DMS 273 (cell line): ENCODE results near the gene KLF4.

Experiments
- DNase-seq: peaks from one replicate; lab custom pipeline; 2025; ENCODE audit not compliant: unreplicated experiment; lab: John Stamatoyannopoulos, UW

Gene KLF4

GRCh38 chr9:107488375-107489143 is 1.0 kb downstream of the KLF4 start:
- peak; percentile 70 for DNase-seq

DNA sequence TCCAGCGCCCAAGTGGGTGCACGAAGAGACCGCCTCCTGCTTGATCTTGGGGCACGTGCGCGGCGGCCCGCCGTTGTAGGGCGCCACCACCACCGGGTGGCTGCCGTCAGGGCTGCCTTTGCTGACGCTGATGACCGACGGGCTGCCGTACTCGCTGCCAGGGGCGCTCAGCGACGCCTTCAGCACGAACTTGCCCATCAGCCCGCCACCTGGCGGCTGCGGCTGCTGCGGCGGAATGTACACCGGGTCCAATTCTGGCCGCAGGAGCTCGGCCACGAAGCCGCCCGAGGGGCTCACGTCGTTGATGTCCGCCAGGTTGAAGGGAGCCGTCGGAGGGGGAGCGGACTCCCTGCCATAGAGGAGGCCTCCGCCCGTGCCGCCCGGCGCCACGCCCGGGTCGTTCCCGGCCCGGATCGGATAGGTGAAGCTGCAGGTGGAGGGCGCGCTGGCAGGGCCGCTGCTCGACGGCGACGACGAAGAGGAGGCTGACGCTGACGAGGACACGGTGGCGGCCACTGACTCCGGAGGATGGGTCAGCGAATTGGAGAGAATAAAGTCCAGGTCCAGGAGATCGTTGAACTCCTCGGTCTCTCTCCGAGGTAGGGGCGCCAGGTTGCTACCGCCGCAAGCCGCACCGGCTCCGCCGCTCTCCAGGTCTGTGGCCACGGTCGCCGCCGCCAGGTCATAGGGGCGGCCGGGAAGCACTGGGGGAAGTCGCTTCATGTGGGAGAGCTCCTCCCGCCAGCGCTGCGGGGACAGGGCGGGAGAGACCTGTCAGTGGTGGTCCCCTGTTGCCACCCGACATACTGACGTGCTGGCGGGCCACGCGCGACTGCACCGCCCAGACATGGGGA is 1.8 kb downstream of the KLF4 start:
- no peak for DNase-seq

GRCh38 chr9:107486674-107487520 is 2.7 kb downstream of the KLF4 start:
- DNase-seq: no peak

DNA sequence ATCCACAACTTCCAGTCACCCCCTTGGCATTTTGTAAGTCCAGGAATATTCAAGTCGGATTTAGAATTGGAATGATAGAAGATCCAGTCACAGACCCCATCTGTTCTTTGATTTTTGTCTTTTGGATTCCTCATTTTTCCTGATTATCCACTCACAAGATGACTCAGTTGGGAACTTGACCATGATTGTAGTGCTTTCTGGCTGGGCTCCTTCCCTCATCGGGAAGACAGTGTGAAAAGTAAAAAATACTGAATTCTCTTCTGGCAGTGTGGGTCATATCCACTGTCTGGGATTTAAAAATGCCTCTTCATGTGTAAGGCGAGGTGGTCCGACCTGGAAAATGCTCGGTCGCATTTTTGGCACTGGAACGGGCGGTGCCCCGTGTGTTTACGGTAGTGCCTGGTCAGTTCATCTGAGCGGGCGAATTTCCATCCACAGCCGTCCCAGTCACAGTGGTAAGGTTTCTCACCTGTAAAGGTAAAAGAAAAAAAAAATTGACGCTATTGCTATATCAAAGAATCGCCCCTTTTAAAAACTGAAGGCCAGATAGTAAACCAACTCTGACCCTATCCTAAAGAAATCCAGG is 4.0 kb downstream of the KLF4 start:
- no peak for DNase-seq

- DNase-seq: peak; percentile 78
Observed at GRCh38 chr9:107484117-107484723, 5.3 kb downstream of the KLF4 start.

DNA sequence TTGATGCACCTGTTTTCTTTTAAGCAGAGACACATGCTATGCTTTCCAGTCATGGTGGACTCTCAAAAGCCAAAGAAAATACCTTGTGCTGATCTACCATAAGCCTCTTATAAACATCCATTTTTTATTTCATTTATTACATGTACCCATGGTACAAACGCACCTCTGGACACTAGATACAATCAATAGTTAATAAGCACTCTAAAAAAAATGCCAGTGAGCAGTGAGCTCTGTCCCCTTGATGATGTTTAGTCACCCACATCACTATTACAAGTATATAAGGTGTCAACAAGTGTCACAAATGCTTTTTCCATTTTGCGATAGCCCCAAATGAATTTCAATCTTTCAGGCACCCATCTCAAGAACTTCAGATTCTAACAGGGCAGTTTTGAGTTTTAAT is 5.9 kb downstream of the KLF4 start:
- no peak for DNase-seq

GRCh38 chr9:107481035-107481434 is 8.5 kb downstream of the KLF4 start:
- DNase-seq: no peak

DNA sequence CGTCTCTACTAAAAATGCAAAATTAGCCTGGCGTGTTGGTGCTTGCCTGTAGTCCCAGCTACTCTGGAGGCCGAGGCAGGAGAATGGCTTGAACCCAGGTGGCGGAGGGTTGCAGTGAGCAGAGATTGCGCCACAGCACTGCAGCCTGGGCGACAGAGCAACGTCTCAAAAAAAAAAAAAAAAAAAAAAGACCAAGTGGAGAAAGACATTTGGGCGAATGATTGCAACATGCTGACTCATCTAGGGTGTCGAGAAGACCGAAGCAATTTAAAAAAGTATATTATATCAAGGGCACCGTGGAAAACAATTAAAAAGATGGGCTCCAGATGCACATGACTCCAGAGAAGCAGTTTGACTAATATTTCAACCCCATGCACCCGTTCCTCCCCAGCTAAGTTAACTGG is 9.2 kb downstream of the KLF4 start:
- DNase-seq: no peak

DNA sequence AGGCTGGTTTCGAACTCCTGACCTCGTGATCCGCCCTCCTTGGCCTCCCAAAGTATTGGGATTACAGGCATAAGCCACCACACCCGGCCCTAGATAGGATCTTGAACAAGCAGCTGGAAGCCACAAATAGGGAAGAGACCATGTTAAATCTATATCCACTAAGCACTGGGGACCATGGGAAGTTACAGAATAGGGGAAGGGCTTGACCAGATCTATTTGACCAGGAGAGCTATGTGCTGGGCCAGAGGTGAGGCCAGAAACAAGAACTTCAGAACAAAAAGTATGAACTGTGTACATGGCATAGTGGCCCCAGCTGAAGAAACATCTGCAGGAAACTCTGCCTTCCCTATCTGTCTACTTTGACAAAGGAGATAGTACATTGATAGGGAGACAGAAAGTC is 10.8 kb downstream of the KLF4 start:
- DNase-seq: no peak

DNA sequence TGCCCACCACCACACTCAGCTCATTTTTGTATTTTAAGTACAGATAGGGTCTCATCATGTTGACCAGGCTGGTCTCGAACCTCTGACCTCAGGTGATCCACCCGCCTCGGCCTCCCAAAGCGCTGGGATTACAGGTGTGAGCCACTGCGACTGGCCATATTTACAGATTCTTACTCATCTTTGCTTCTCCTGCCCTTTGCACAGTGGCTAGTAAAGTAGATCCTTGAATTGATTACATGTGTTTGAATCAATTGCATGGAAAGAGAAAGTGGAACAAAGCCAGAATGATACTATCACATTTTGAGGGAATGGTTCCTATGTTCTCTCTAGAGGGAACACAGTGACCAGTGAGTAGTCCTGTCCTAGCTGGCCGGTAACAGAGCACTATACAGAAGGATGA is 15.4 kb downstream of the KLF4 start:
- no peak for DNase-seq

GRCh38 chr9:107472581-107473340 is 16.8 kb downstream of the KLF4 start:
- DNase-seq: no peak

GRCh38 chr9:107471552-107471951 is 18.0 kb downstream of the KLF4 start:
- DNase-seq: no peak

DNA sequence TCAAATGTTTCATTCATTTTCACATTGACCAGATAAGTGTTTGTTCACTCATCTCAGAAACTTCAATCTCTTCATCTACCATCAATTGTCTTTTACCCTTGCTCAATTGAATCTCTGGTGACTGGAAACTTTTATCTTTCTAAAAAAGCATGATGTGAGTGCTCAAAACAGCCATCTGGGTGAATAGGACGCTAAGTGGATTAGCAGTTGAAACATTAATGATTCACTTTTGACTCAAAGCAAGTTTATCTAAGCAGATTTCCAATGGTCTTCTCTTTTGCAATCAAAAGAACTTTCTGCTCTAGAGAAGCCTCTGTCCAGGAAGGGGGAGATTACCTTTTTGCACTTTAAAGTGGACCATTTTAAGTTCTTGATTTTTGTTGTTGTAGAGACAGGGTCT is 22.2 kb downstream of the KLF4 start:
- DNase-seq: no peak

DNA sequence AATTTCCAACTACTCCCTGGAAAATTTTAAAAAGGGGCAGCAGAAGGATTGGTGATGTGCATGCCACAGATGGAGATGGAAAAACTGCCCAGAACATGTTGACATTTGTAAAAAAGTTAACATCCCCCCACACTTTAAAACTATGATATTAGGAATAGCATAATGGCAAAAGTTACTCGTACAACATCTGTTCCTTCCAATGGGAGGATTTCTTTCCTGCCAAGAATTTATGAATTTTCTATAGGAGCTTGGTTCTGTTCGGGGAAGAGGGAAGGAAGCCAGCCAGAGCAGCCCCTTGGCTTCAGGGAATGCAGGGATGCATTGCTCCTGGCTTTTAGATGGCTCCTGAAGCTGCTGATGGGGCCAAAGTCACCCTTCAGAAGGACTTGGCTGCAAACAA is 22.7 kb downstream of the KLF4 start:
- DNase-seq: no peak

- peak; percentile 43 for DNase-seq
Observed at GRCh38 chr9:107465467-107466451, 23.8 kb downstream of the KLF4 start.

DNA sequence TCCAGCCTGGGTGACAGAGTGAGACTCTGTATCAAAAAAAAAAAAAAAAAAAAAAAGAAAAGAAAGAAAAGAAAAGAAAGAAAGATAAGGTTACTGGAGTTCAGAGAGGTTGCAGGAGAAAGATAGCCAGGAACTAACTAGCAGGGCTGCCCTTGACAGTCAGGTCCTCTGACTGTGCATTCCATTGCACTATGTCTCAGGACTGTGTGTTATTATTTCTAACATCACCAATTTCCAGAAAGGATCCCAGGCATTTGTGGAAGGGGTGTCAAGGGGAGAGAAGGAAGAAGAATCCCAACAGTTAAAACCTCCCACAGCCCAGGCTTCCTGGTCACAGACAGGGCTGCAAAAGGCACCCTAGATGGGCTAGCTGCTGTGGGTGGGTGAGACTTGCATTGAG is 25.1 kb downstream of the KLF4 start:
- no peak for DNase-seq

DNA sequence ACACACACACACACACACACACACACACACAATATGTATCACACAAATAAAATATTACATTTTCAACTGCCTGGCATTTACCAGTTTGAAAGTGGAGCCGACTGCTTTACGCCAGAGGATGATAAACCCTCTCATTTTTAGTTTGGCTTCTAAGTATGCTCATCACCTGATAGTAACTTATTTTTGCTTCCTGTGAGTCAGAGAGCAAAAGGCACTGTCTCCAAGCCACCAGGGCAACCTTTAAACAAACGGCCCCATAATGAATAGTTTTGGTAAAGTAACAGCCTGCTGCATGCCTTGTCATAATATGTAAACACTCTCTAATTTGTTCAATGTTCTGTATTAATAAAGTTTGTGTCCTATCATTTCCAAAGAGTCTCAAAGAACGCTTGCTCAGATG is 26.9 kb downstream of the KLF4 start:
- DNase-seq: no peak

- no peak for DNase-seq
Observed at GRCh38 chr9:107460153-107461023, 29.2 kb downstream of the KLF4 start.
